ENCODE measurements around the gene XYLT2. TPM values are rescaled to one million over a fixed set of nuclear protein-coding genes. Genes with fewer than 3 reads are reported as not detected.

The XYLT2 gene
- total RNA-seq, 1 experiment from 2014 or later, result 28.5 TPM

DNA sequence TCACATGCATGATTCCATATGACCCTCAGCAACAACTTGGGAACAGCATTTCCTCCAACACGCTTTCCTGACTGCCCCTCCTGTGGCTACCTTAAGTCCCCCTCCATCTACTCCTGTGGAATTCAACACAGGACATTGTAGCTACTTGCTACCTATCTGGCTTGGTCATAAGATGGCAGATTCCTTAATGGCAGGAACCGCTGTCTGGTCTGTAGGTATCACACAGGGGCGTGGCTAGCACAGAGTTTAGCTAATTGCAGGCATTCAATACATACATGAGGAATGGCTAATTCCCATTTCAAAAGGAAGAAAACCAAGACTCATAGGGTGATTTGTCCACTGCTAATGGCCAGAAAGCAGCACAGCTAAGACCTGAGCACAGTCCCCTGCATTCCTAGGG is 42.8 kb downstream of the XYLT2 start:
- no peak overlapping the region for H3K4me3 ChIP-seq (ENCODE audit: low read depth in 2 of 2, low read length in 2 of 2)
- in situ Hi-C loops (cut with HindIII; ENCODE audit: low pct_unique_long_range_greater_than_20kb, low sequenced_read_pairs) (no loop called here), intact Hi-C loops (cut with micrococcal nuclease; ENCODE audit: unreplicated experiment) (no loop called here)
- DNase-seq (ENCODE audit: low read depth, low spot score), result no peak
- H3K27me3 ChIP-seq (ENCODE audit: control insufficient read depth, insufficient read depth, low read length), result no peaks in the 10 kb centered on the region
- ChIA-PET CTCF (no interaction called here), POLR2A (interaction anchor here (0.6 kb wide), 1 partner anchor 26 kb away, joined by 4 read pairs; no protein-coding TSS in a partner anchor)
- H3K9me3 ChIP-seq (ENCODE audit: control insufficient read depth, insufficient read depth, low read depth, low read length), result no peaks in the 10 kb centered on the region
- no peaks in the 10 kb centered on the region for H3K4me1 ChIP-seq (ENCODE audit: control insufficient read depth, insufficient read depth, low read length)
- H3K36me3 ChIP-seq (ENCODE audit: control insufficient read depth, insufficient read depth, low read length), result peaks cover 57% of the 10 kb centered on the region
- H3K27ac ChIP-seq (ENCODE audit: low read length), result no peak overlapping the region
- no peak for ATAC-seq
- no peak for TF ChIP-seq TCF7L2 (IDR thresholded peaks at IDR 0.05; ENCODE audit: low read depth, low read length)
- TF ChIP-seq, protein P1, sequence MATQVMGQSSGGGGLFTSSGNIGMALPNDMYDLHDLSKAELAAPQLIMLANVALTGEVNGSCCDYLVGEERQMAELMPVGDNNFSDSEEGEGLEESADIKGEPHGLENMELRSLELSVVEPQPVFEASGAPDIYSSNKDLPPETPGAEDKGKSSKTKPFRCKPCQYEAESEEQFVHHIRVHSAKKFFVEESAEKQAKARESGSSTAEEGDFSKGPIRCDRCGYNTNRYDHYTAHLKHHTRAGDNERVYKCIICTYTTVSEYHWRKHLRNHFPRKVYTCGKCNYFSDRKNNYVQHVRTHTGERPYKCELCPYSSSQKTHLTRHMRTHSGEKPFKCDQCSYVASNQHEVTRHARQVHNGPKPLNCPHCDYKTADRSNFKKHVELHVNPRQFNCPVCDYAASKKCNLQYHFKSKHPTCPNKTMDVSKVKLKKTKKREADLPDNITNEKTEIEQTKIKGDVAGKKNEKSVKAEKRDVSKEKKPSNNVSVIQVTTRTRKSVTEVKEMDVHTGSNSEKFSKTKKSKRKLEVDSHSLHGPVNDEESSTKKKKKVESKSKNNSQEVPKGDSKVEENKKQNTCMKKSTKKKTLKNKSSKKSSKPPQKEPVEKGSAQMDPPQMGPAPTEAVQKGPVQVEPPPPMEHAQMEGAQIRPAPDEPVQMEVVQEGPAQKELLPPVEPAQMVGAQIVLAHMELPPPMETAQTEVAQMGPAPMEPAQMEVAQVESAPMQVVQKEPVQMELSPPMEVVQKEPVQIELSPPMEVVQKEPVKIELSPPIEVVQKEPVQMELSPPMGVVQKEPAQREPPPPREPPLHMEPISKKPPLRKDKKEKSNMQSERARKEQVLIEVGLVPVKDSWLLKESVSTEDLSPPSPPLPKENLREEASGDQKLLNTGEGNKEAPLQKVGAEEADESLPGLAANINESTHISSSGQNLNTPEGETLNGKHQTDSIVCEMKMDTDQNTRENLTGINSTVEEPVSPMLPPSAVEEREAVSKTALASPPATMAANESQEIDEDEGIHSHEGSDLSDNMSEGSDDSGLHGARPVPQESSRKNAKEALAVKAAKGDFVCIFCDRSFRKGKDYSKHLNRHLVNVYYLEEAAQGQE (IDR thresholded peaks at IDR 0.05; ENCODE audit: insufficient read depth in 1 of 2, low read depth in 2 of 2, low read length in 1 of 2), result no peak
- no peak; the same call in 1 of the 2 replicates for TF ChIP-seq POLR2AphosphoS5 (IDR thresholded peaks at IDR 0.05; ENCODE audit: low read depth, low read length)
- TF ChIP-seq SIN3A (IDR thresholded peaks at IDR 0.05; ENCODE audit: borderline replicate concordance, insufficient read depth, low read depth, low read length), result no peak
- TF ChIP-seq, protein P2, sequence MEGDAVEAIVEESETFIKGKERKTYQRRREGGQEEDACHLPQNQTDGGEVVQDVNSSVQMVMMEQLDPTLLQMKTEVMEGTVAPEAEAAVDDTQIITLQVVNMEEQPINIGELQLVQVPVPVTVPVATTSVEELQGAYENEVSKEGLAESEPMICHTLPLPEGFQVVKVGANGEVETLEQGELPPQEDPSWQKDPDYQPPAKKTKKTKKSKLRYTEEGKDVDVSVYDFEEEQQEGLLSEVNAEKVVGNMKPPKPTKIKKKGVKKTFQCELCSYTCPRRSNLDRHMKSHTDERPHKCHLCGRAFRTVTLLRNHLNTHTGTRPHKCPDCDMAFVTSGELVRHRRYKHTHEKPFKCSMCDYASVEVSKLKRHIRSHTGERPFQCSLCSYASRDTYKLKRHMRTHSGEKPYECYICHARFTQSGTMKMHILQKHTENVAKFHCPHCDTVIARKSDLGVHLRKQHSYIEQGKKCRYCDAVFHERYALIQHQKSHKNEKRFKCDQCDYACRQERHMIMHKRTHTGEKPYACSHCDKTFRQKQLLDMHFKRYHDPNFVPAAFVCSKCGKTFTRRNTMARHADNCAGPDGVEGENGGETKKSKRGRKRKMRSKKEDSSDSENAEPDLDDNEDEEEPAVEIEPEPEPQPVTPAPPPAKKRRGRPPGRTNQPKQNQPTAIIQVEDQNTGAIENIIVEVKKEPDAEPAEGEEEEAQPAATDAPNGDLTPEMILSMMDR (IDR thresholded peaks at IDR 0.05), result no peak
- no TSS peak for BruUV-seq (replicated peaks)

DNA sequence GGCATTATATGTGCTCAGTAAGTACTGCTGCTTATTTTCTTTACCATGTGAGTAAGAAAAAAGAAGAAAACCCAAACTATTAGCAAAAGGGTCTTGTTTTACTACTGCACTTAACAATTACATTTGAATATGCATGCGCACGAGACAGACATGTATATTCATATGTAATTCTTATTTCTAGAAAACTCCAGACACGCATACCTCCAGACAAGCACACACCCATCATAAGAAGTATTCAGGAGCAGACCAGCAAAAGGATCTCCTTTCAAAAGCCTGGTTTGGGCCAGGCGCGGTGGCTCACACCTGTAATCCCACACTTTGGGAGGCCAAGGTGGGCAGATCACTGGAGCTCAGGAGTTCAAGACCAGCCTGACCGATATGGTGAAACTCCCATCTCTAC is 43.6 kb downstream of the XYLT2 start:
- BruUV-seq (replicated peaks), result no TSS peak
- Histone ChIP-seq H3K4me1 (ENCODE audit: control insufficient read depth, insufficient read depth, low read length) (no peaks in the 10 kb centered on the region), H3K4me3 (ENCODE audit: low read depth in 2 of 2, low read length in 2 of 2) (no peak overlapping the region), H3K36me3 (ENCODE audit: control insufficient read depth, insufficient read depth, low read length) (peaks cover 65% of the 10 kb centered on the region), H3K9me3 (ENCODE audit: control insufficient read depth, insufficient read depth, low read depth, low read length) (no peaks in the 10 kb centered on the region), H3K27ac (ENCODE audit: low read length) (no peak overlapping the region), H3K27me3 (ENCODE audit: control insufficient read depth, insufficient read depth, low read length) (no peaks in the 10 kb centered on the region)
- ChIA-PET CTCF (no interaction called here), POLR2A (no interaction called here)
- in situ Hi-C loops (cut with HindIII; ENCODE audit: low pct_unique_long_range_greater_than_20kb, low sequenced_read_pairs), result no loop called here
- intact Hi-C loops (cut with micrococcal nuclease; ENCODE audit: unreplicated experiment), result no loop called here
- ATAC-seq (no peak), DNase-seq (ENCODE audit: low read depth, low spot score) (no peak)
- TF ChIP-seq, protein P2 (IDR thresholded peaks at IDR 0.05), result no peak
- TF ChIP-seq SIN3A (IDR thresholded peaks at IDR 0.05; ENCODE audit: borderline replicate concordance, insufficient read depth, low read depth, low read length) (no peak), TCF7L2 (IDR thresholded peaks at IDR 0.05; ENCODE audit: low read depth, low read length) (no peak), POLR2AphosphoS5 (IDR thresholded peaks at IDR 0.05; ENCODE audit: low read depth, low read length) (no peak)
- TF ChIP-seq, protein P1 (IDR thresholded peaks at IDR 0.05; ENCODE audit: insufficient read depth in 1 of 2, low read depth in 2 of 2, low read length in 1 of 2), result no peak

Data from Panc1 (cell line).